GM19025 (cell line): ENCODE data around the gene TWF2.
"Not testable (repeated sequence)": the region's sequence is repeated elsewhere in the genome, so short reads cannot be mapped to it uniquely, and the experiment has no call there.

Source experiments
- ATAC-seq: cut with Tn5 transposase; IDR thresholded peaks from one replicate; pipeline ENCODE4 v1.9.1; 2021; ENCODE audit warnings: mild to moderate bottlenecking, low read depth, moderate library complexity; ENCODE audit not compliant: unreplicated experiment

The TWF2 gene

GRCh38 chr3:52238761-52239701 is at the start of gene TWF2:
Gene TWF2, minus strand, starts transcription at chr3:52239158. Its CDS starts 142 bp downstream, at chr3:52239016.
- peak; percentile 78 for ATAC-seq

GRCh38 chr3:52288674-52289073 is 49.7 kb upstream of the TWF2 start:
- ATAC-seq, result no peak

GRCh38 chr3:52286777-52287110 is 47.8 kb upstream of the TWF2 start:
- no peak for ATAC-seq

- ATAC-seq, result not testable (repeated sequence)
Observed at GRCh38 chr3:52284051-52284450, 45.1 kb upstream of the TWF2 start.

- ATAC-seq, result no peak
Observed at GRCh38 chr3:52283306-52283705, 44.3 kb upstream of the TWF2 start.

GRCh38 chr3:52281981-52282801 is 43.2 kb upstream of the TWF2 start:
- no peak for ATAC-seq

- ATAC-seq, result no peak
Observed at GRCh38 chr3:52280050-52280461, 41.1 kb upstream of the TWF2 start.

- ATAC-seq, result no peak
Observed at GRCh38 chr3:52279596-52279995, 40.6 kb upstream of the TWF2 start.

- peak; percentile 90 for ATAC-seq
Observed at GRCh38 chr3:52278510-52279069, 39.6 kb upstream of the TWF2 start, which contains the start of gene WDR82. Gene WDR82, minus strand, starts transcription at chr3:52278649. Its CDS starts 288 bp downstream, at chr3:52278361.

GRCh38 chr3:52277972-52278509 is 39.1 kb upstream of the TWF2 start:
- ATAC-seq, result peak; percentile 68

GRCh38 chr3:52277071-52277964 is 38.4 kb upstream of the TWF2 start:
- ATAC-seq, result no peak

- ATAC-seq, result not testable (repeated sequence)
Observed at GRCh38 chr3:52274781-52275180, 35.8 kb upstream of the TWF2 start.

- ATAC-seq, result no peak
Observed at GRCh38 chr3:52272831-52273230, 33.9 kb upstream of the TWF2 start.

- not testable (repeated sequence) for ATAC-seq
Observed at GRCh38 chr3:52272172-52272571, 33.2 kb upstream of the TWF2 start.

- ATAC-seq, result no peak
Observed at GRCh38 chr3:52270252-52270754, 31.3 kb upstream of the TWF2 start.

- ATAC-seq, result no peak
Observed at GRCh38 chr3:52269776-52270175, 30.8 kb upstream of the TWF2 start.

GRCh38 chr3:52268036-52268435 is 29.1 kb upstream of the TWF2 start:
- ATAC-seq, result no peak

GRCh38 chr3:52265387-52265786 is 26.4 kb upstream of the TWF2 start:
- no peak for ATAC-seq

- ATAC-seq, result no peak
Observed at GRCh38 chr3:52262447-52262846, 23.5 kb upstream of the TWF2 start.
